Urinary bladder (tissue), 4 donors: ENCODE measurements around the gene PCSK9. TPM values are rescaled to one million over a fixed set of nuclear protein-coding genes. Genes with fewer than 3 reads are reported as not detected.
"Not testable (repeated sequence)": the region's sequence is repeated elsewhere in the genome, so short reads cannot be mapped to it uniquely, and the experiment has no call there.

ENCODE experiments used
- DNase-seq: peaks from one replicate; pipeline ENCODE4 v3.0.0-alpha.2; 2015; ENCODE audit errors: extremely low spot score
- H3K27ac ChIP-seq: one replicate; pipeline ENCODE4 v1.5.1; 2013; ENCODE audit warnings: low read depth, mild to moderate bottlenecking, moderate library complexity
- H3K36me3 ChIP-seq: one replicate; pipeline ENCODE4 v1.6.1; 2013; ENCODE audit warnings: mild to moderate bottlenecking, moderate library complexity; ENCODE audit not compliant: insufficient read depth
- H3K4me1 ChIP-seq: one replicate; pipeline ENCODE4 v1.6.1; 2013; ENCODE audit warnings: mild to moderate bottlenecking, moderate library complexity; ENCODE audit not compliant: insufficient read depth
- H3K4me3 ChIP-seq: one replicate; pipeline ENCODE4 v1.5.1; 2013; ENCODE audit warnings: low read depth, low read length
- WGBS: extraction: QIAGEN DNeasy Blood & Tissue Kit; methylation state at CpG from one replicate; pipeline ENCODE4 v1.1.7; 2013; 5-methylcytosine and 5-hydroxymethylcytosine counted together
- polyA plus RNA-seq: library from polyadenylated mRNA; stranded (reverse); fragments of 200-250 nt; gene quantifications from one replicate; pipeline ENCODE4 v1.2.3, GENCODE V29; 2013
- total RNA-seq: library from RNA; depleted of rRNA; stranded (reverse); fragments of >200 nt; gene quantifications from one replicate; pipeline ENCODE4 v1.2.3, GENCODE V29; 2014
- donor health status: healthy with polysubstance abuse.
- donor health status: healthy.

PCSK9 gene
- total and polyA plus RNA-seq, 2 donors: 0.09 to 2.9 TPM

GRCh38 chr1:55076356-55076755 is 37.0 kb downstream of the PCSK9 start:
- Histone ChIP-seq H3K27ac (no peak overlapping the region), H3K4me1 (no peaks in the 10 kb centered on the region), H3K36me3 (no peaks in the 10 kb centered on the region), H3K4me3 (no peak overlapping the region)
- no peak for DNase-seq
- WGBS: 91% methylated on average over 1 of the region's 1 CpG

- Histone ChIP-seq H3K27ac (no peak overlapping the region), H3K36me3 (peaks cover 2% of the 10 kb centered on the region), H3K4me1 (no peaks in the 10 kb centered on the region), H3K4me3 (no peak overlapping the region)
- no peak for DNase-seq
- WGBS: 87% methylated on average over 3 of the region's 3 CpGs
Observed at GRCh38 chr1:55078470-55078869, 39.1 kb downstream of the PCSK9 start.

- 98% methylated on average over 7 of the region's 7 CpGs for WGBS
- H3K4me1 ChIP-seq: no peaks in the 10 kb centered on the region
- H3K27ac ChIP-seq: no peak overlapping the region
- no peak for DNase-seq
- no peak overlapping the region for H3K4me3 ChIP-seq
- H3K36me3 ChIP-seq: peaks cover 5% of the 10 kb centered on the region
Observed at GRCh38 chr1:55079651-55080050, 40.3 kb downstream of the PCSK9 start.

GRCh38 chr1:55081188-55081904 is 42.0 kb downstream of the PCSK9 start:
- peaks cover 5% of the 10 kb centered on the region for H3K36me3 ChIP-seq
- DNase-seq: no peak
- 64% methylated on average over 9 of the region's 9 CpGs for WGBS
- no peak overlapping the region for H3K27ac ChIP-seq
- H3K4me1 ChIP-seq: no peaks in the 10 kb centered on the region
- H3K4me3 ChIP-seq: no peak overlapping the region

DNA sequence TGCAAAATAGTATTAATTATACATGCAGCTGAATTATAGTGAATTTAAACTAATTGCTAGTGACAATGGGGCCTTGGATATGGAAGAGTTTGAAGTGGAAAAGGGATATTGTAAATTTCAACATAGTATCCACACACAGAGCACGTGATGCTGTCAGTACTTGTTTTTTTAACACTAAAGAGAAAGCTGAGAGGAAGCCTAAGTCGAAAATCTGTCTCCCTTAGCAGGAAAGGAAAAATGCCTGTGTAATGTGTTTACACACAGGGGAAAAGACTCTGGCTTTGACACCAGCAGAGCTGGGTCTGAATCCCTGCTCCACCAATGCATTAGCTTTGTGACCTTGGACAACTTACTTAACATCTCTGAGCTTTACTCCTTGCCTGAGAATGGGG is 42.6 kb downstream of the PCSK9 start:
- Histone ChIP-seq H3K27ac (no peak overlapping the region), H3K36me3 (peaks cover 5% of the 10 kb centered on the region), H3K4me3 (no peak overlapping the region), H3K4me1 (no peaks in the 10 kb centered on the region)
- 59% methylated on average over 2 of the region's 2 CpGs for WGBS
- no peak for DNase-seq

- Histone ChIP-seq H3K4me3 (no peak overlapping the region), H3K27ac (no peak overlapping the region), H3K36me3 (peaks cover 10% of the 10 kb centered on the region), H3K4me1 (no peaks in the 10 kb centered on the region)
- 92% methylated on average over 7 of the region's 7 CpGs for WGBS
- no peak for DNase-seq
Observed at GRCh38 chr1:55084257-55084656, 44.9 kb downstream of the PCSK9 start.

- peaks cover 10% of the 10 kb centered on the region for H3K36me3 ChIP-seq
- WGBS: 87% methylated on average over 3 of the region's 3 CpGs
Observed at GRCh38 chr1:55087439-55087838, 48.1 kb downstream of the PCSK9 start.

DNA sequence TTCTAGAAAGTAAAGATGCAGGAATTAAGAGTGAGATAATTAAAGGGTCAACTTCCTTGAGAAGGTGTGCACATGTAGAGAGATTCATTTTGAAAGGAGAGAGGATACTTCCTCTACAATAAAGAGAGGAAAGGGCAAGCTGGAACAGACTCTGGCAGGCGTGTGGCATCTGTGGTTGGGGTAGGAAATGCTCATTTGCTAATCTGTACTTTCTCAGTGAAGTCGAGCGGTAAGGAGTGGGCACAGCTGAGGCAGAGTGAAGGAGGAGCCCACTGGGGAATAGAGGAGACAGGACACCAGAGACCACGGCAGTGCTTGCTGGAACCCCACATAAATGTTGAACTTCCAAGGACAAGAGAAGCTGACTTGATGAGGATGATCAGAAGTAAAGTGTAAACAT is 49.1 kb downstream of the PCSK9 start:
- no peak overlapping the region for H3K4me3 ChIP-seq
- no peaks in the 10 kb centered on the region for H3K4me1 ChIP-seq
- peaks cover 8% of the 10 kb centered on the region for H3K36me3 ChIP-seq
- no peak for DNase-seq
- WGBS: 77% methylated on average over 4 of the region's 4 CpGs
- H3K27ac ChIP-seq: no peak overlapping the region

More at GRCh38 chr1:55087439-55087838, 48.1 kb downstream of the PCSK9 start:
- Histone ChIP-seq H3K4me3 (no peak overlapping the region), H3K27ac (no peak overlapping the region), H3K4me1 (no peaks in the 10 kb centered on the region)
- DNase-seq: no peak

GRCh38 chr1:55089683-55090082 is 50.3 kb downstream of the PCSK9 start:
- WGBS: 79% methylated on average over 2 of the region's 2 CpGs
- H3K36me3 ChIP-seq: peaks cover 5% of the 10 kb centered on the region
- H3K4me1 ChIP-seq: no peaks in the 10 kb centered on the region
- no peak overlapping the region for H3K4me3 ChIP-seq
- H3K27ac ChIP-seq: no peak overlapping the region
- no peak for DNase-seq

- H3K27ac ChIP-seq: no peak overlapping the region
- DNase-seq: no peak
- no peak overlapping the region for H3K4me3 ChIP-seq
- no peaks in the 10 kb centered on the region for H3K4me1 ChIP-seq
- 91% methylated on average over 2 of the region's 2 CpGs for WGBS
- H3K36me3 ChIP-seq: peaks cover 5% of the 10 kb centered on the region
Observed at GRCh38 chr1:55092475-55092874, 53.1 kb downstream of the PCSK9 start.

- Histone ChIP-seq H3K4me3 (no peak overlapping the region), H3K27ac (no peak overlapping the region), H3K36me3 (no peaks in the 10 kb centered on the region), H3K4me1 (no peaks in the 10 kb centered on the region)
- WGBS: 94% methylated on average over 5 of the region's 5 CpGs
- DNase-seq: no peak
Observed at GRCh38 chr1:55095095-55095494, 55.7 kb downstream of the PCSK9 start.

DNA sequence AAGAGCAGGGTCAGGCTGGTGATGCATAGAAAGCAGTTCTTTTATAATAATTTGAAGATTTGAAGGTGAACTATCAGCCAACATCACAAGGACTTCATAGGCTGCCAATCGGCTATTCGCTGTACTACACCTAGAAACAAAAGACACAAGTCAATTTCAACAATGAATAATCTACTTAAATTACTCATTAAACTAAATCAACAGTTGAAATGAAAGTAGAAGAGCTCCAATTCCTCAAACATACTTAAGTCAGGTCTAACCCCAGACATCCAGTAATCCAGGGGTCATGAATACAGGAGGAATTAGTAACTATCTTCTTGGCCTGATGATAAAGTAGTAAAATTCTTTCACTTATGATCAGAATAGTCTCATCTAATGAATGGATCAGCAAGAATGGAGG is 64.5 kb downstream of the PCSK9 start:
- WGBS: 95% methylated on average over 2 of the region's 2 CpGs
- no peak for DNase-seq
- no peaks in the 10 kb centered on the region for H3K4me1 ChIP-seq
- no peak overlapping the region for H3K27ac ChIP-seq
- H3K36me3 ChIP-seq: peaks cover 7% of the 10 kb centered on the region
- H3K4me3 ChIP-seq: no peak overlapping the region

DNA sequence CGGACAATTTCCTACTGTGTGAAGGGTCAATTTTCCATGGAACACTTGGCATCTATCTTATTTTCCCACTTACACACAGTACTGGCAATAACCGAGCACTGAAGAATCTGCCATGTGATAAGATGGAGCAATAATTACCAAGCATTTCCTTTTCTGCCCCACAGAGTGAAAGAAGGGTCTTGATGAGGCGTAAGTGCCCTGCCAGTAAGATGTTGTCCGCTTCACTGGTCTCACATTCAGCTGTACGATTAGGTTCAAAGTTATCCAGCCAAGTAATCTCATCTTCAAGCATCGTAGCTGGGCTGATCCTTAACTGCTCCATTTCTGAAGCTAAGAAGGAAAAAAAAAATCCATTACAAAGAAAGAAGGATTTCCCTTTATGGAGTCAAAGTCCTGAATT is 67.8 kb downstream of the PCSK9 start:
- WGBS: 81% methylated on average over 6 of the region's 6 CpGs
- no peak for DNase-seq
- Histone ChIP-seq H3K4me1 (no peaks in the 10 kb centered on the region), H3K4me3 (no peak overlapping the region), H3K36me3 (peaks cover 10% of the 10 kb centered on the region), H3K27ac (no peak overlapping the region)

DNA sequence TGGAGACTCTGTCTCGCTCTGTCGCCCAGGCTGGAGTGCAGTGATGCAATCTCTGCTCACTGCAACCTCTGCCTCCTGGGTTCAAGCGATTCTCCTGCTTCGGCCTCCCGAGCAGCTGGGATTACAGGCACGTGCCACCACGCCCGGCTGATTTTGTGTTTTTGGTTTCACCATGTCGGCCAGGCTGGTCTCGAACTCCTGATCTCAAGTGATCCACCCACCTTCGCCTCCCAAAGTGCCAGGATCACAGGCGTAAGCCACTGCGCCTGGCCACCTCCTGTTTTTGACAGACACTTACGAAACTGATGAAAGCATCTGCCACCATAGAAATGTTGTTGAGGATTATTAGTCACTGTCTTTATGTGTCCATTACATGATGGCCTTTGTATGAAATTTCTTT is 69.7 kb downstream of the PCSK9 start:
- H3K4me1 ChIP-seq, H3K36me3 ChIP-seq, DNase-seq, H3K4me3 ChIP-seq, H3K27ac ChIP-seq: not testable (repeated sequence)
- WGBS: 95% methylated on average over 14 of the region's 14 CpGs
